PC-9 (cell line): ENCODE data around the gene SLC30A5.

Experiments
- EZH2 ChIP-seq: fragments of 200-600 bp; sonication (generic); IDR thresholded peaks from 2 replicates; pipeline ENCODE4 v1.8.0; 2017; ENCODE audit warnings: antibody characterized with exemption, low read depth
- TF ChIP-seq, protein P1 (sequence below): fragments of 200-600 bp; sonication (generic); conservative IDR thresholded peaks from 2 replicates; pipeline ENCODE4 v1.6.1; 2017; ENCODE audit warnings: mixed run types, antibody characterized with exemption, mild to moderate bottlenecking, moderate library complexity

DNA sequence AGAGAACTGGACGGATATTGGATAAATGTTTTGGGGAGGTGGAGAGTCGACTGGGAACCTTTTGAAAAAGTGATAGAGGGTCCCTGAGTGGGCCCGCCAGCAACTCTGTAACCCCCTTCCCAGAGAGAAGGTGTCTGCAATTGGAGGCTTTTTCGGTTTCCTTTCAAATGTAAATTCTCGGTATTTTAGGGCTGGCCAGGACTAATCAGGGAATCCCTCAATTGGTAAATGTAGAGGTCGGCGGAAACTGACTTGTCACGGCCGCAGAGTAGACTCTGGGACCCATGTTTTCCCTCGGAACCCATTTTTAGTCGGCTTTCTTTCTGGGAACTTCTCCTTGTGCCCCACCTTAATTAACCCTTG, 73.7 kb downstream of the SLC30A5 start:
- TF ChIP-seq, protein P1, sequence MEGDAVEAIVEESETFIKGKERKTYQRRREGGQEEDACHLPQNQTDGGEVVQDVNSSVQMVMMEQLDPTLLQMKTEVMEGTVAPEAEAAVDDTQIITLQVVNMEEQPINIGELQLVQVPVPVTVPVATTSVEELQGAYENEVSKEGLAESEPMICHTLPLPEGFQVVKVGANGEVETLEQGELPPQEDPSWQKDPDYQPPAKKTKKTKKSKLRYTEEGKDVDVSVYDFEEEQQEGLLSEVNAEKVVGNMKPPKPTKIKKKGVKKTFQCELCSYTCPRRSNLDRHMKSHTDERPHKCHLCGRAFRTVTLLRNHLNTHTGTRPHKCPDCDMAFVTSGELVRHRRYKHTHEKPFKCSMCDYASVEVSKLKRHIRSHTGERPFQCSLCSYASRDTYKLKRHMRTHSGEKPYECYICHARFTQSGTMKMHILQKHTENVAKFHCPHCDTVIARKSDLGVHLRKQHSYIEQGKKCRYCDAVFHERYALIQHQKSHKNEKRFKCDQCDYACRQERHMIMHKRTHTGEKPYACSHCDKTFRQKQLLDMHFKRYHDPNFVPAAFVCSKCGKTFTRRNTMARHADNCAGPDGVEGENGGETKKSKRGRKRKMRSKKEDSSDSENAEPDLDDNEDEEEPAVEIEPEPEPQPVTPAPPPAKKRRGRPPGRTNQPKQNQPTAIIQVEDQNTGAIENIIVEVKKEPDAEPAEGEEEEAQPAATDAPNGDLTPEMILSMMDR, result no peak
- no peak for TF ChIP-seq EZH2
